Right lobe of liver (tissue), 4 donors: Measurements from ENCODE around the gene HCK.

ENCODE experiments used
- CTCF ChIP-seq, 4 donors: fragments of 200-600 bp in 3 of 4; fragments of 450-650 bp in 1 of 4; IDR thresholded peaks; one replicate each; pipeline versions ENCODE4 v1.5.1 to v1.8.0; 2016 to 2022; ENCODE audit warnings: antibody characterized with exemption in 4 of 4, mild to moderate bottlenecking in 2 of 4
- POLR2A ChIP-seq: fragments of 450-650 bp; IDR thresholded peaks from one replicate; pipeline ENCODE4 v1.6.1; 2017; ENCODE audit warnings: antibody characterized with exemption, mild to moderate bottlenecking
- donor health status: DM: no; HTN: no; CAD: no.
- donor health status: DM: no; HTN: no; CAD: no.
- donor health status: DM: no; HTN: yes; CAD: no.

- no peak for TF ChIP-seq CTCF (IDR thresholded peaks at IDR 0.05)
- no peak for TF ChIP-seq POLR2A
These were observed 33.5 kb upstream of the HCK start for GRCh38 chr20:32018269-32019155.
